CD4-positive, alpha-beta T cell treated with Interleukin-1 beta for 1 hour (primary cell): ENCODE data around the gene UBE2V1.
"Not testable (repeated sequence)": the region's sequence is repeated elsewhere in the genome, so short reads cannot be mapped to it uniquely, and the experiment has no call there.

Experiments used
- DNase-seq, 2 donors: peaks; one replicate each; pipeline ENCODE4 v3.0.0-alpha.2; 2020 to 2022

The UBE2V1 gene

DNA sequence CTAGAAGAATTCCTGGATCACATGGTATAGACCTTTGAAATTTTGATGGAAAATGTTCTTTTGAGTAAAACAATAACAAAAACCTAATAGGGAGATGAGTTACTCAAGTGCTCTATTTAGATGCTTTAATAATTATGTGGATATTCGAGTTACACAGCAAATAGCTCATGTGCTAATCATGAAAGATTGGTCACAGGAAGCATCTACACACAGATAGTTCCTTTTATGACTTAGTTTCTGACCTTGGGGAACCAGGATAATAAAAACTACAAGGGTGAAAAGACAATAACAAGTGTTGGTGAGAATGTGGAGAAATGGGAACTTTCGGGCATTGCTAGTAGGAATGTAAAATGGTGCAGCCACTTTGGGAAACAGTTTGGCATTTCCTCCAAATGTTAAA lies 19.7 kb downstream of the UBE2V1 start:
- DNase-seq = no peak

DNA sequence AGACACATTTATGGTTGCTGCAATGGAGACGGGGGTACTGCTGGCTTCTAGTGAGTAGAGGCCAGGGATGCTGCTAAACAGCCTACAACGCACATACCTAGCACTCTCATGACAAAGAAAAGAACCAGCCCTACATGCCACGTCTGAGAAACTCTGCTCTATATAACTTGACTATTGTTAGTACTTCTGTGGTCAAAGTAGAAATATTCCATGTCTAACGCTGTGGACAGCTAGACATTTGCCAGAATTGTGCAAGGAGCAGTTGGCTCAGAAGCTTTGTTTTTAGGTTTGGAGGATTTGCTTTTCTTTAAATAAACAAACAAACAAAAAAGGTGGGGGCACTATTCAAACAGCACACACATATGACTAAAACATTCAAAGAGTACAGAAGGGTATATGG lies 20.5 kb downstream of the UBE2V1 start:
- DNase-seq = no peak

DNA sequence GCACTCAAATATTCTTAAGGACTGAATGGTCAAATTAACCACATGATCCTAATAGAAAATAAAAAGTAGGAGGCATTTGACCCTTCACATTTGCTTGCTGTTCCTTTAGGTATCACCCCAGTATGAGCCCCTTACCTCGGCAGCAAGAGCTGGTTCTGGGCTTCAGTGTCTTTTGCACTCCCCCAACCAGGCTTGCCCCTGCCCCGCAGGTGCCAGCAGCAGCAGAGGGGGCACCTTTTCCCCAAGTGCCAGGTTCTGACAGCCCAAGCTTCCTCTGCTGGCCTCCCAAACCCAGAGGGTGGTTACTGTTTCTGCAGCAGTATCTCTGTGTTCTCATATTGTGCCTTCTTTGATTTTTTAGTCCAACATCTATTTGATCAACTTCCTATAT lies 23.2 kb downstream of the UBE2V1 start:
- DNase-seq = no peak

DNA sequence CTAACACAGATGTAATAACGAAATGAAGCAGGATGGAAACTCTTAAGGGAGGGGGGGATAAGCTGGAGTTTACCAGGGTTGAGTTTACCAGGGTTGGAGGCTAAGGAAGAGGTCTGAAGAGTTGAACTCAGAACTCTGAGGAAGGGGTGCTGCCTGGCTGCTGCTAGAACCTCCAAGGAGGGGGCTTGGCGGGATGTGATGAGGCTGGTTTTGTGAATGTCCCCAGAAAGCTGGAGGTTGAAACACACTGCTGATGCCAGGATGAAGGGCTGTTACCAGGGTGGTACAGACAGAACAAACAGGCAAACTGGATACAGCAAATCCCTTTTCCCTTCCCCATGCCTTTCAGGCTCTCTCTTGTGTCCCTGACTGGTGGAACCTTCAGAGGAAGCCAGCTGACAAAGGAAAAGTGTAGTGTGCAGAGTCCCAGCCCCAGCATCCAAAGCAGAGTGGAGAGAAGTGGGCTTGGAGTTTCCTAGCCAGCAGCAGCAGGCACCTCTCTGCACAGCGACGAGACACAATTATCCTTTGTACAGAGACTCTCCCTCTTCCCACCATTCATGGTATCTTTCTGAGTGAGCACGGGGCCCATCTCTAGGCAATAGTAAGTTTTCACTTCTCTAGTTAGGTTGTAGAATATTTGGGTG lies 23.7 kb downstream of the UBE2V1 start:
- DNase-seq = no peak

DNA sequence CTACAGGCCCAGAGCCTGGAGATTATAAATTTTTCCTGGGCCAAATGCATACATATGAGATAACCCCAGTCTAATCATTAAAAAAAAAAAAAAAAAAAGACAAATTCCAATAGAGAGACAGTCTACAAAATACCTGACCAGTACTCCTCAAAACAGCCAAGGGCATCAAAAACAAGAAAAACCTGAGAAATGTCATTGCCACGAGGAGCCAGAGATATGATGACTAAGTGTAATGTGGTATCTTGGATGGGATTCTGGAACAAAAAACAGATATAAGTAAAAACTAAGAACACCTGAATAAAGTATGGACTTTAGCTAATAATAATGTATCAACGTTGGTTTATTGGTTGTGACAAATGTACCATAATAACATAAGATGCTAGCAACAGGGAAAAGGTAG lies 24.9 kb downstream of the UBE2V1 start:
- no peak for DNase-seq

DNA sequence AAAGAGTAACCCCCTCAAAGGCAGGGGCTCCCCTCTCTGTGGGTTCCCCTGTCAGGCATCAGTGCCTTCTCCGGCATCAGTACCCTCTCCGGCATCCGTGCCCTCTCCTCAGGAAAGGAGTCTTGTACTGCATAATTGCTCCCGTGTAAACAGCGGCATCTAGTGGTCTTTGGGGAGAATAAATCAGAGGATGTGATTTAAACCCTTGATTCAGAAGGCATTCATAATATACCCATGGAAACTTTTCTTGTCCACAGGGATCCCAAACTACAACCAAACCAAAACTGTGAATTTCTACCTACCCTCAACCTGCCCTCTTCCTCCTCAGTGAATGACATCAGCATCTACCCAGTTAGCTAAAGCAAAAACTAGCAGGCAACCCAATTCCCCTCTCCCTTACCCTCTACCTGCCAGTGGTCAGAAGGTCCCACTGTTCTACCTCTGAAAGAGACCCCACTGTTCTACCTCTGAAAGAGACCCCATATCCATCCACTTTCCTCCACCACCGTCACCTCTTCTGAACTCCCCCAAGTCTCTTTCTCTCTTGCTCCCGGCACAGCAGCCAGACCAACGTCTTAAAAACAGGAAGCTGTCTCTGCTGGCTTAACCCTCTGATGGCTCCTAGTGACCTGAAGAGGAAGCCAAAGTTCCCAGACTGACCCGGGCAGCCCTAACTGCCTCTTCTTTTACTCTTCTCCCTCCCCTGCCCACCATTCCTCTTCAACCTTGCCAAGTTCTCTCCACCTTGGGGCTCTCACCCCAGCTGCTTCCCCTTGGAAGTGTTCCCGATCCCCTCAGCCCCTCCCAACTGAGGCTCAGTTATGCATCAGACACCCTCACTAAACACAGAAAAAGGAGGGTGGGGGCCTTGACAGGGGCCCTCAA lies 27.2 kb downstream of the UBE2V1 start:
- DNase-seq = peak; percentile 47 to 59

DNA sequence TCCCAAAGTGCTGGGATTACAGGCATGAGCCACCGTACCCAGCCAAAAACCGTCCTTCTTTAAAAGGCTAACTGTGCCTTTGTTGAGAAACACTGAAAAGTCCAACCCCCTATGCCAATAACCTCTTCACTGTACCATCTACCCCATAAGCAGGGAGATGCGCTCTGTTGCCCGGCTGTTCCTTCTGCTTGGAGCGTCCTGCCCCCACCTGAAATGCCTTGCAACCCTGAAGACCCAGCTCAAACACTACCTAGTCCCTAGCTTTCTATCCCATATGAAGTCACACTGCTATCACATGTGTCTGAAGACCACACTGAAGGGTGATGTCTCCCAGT lies 27.8 kb downstream of the UBE2V1 start:
- DNase-seq = no peak

DNA sequence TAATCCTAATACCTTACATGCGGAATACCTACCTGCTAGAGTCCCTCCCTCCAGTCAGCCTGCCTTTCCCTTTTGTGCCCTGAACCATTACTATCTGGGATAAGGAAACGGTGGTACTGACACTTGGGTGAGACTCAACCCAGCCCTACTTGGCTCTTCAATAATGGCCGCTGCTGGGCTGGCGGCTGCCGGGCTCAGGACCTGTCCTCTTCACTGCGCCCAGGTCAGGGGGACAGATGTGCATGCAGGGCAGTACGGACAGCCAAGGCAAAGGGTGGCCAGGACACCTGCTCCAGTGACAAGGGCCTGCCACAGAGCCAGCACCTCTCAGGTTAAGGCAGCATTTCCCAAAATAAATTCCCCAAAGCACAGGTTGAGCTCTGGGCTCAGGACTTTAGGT lies 29.9 kb downstream of the UBE2V1 start:
- DNase-seq = no peak

DNA sequence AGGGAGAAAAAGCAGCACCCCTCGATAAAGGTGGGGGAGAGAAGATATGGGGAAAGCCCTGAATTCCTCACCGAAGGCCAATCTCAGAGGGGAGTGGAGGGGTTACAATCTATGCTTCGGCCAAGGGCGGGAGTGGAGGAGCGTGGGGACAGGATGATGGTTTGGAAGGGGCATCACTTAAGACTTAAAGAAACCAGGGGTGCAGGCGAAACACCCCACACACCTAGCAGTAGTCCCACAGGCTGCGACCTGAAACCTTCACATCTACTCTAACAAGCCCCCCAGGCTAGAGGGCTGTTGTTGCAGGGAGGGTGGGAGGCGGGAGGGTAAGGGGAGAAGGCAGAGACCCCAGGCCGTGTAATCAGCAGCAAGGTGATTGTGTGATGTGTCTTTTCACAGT lies 30.9 kb downstream of the UBE2V1 start:
- DNase-seq = not testable (repeated sequence)

DNA sequence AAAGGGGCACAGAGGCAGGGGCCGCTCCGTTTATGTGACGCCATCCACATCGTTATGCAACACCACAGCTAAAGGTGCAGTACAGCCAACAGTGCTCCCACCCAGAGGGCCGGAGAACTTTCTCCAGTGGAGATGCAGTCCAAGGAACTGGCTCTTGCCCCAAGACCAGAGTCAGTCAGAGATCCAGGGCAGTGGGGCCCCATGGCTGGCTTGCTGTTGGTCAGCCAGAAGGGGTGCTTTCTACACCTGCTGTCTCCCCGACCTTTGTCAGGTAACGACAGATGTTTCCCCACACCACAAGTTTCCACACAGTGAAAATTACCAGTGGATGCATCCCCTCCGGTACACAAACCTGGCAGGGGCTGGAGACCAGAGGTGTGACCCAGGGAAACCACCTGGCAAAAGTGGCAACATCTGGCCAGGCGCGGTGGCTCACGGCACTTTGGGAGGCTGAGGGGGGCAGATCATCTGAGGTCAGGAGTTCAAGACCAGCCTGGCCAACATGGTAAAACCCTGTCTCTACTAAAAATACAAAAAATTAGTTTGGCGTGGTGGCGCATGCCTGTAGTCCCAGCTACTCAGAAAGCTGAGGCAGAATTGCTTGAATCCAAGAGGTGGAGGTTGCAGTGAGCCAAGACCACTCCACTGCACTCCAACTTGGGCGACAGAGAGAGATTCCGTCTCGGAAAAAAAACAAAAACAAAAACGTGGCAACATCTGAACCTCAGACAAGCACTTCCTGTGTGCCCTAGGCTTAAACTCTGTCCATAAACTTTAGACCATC lies 34.9 kb downstream of the UBE2V1 start:
- DNase-seq = no peak

DNA sequence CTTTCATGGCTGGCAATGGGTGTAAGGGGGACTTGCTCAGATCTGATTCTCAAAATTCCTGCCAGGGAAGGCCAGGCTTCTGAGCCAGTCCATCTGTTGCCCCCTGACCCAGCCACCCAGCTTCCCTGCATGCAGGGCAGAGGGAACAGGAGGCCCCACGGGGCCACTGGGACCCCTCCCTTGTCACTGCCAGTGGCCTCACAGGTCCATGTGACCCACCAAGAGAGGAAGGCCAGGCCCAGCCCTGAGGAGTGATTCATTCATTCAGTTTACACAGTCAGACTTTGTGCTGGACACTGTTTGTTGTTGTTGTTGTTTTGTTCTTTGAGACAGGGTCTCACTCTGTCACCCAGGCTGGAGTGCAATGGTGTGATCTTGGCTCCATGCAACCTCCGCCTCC lies 39.5 kb downstream of the UBE2V1 start:
- no peak for DNase-seq

DNA sequence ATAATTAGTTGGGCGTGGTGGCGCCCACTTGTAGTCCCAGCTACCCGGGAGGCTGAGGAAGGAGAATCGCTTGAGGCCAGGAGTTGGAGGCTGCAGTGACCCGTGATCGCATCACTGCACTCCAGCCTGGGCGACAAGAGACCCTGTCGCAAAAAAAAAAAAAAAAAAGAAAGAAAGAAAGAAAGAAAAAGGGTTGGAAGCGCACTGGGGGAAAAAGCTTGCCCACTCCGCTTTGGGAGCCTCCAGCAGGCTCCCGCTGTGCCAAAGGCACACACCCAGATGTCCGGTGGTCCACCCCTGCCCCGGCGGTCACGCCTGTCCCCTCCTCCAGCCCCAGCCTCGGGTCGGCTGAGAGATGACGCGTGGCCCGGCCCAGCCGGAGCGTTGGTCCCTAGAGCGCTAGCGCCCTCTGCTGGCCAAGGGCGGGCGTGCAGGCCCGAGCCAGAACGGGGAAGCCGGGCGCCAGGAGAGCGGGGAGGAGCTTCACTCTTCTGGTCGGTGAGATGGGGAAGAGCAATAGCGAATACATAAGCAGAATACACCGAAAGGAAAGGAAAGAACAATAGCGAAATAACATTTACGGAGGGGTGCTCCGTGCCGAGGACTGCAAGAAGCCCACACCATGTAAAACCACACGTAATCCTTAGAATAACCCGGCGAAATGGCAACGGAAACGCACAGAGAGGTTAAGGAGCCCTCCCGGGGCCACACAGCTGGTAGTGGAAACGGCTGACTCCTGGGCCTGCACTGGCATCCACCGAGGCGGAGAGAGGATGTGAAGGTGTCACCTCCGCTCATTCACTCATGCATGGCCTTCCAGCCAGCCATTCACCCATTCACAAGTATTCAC lies 41.7 kb downstream of the UBE2V1 start:
- peak; percentile 87 to 89 for DNase-seq

DNA sequence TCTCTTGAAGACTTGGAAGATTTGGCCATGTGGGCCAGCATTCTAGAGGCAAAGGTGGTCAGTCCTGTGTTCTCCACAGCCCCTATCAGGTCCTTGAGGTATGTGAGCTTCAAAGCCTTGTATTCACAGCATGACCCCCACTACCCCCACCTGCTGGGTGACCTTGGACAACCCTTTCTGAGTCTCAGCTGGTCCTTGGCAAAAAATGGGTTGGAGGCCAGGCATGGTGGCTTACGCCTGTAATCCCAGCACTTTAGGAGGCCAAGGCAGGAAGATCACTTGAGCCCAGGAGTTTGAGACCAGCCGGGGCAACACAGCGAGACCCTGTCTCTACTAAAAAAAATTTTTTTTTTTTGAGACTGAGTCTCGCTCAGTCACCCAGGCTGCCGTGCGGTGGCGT lies 42.6 kb downstream of the UBE2V1 start:
- no peak for DNase-seq

DNA sequence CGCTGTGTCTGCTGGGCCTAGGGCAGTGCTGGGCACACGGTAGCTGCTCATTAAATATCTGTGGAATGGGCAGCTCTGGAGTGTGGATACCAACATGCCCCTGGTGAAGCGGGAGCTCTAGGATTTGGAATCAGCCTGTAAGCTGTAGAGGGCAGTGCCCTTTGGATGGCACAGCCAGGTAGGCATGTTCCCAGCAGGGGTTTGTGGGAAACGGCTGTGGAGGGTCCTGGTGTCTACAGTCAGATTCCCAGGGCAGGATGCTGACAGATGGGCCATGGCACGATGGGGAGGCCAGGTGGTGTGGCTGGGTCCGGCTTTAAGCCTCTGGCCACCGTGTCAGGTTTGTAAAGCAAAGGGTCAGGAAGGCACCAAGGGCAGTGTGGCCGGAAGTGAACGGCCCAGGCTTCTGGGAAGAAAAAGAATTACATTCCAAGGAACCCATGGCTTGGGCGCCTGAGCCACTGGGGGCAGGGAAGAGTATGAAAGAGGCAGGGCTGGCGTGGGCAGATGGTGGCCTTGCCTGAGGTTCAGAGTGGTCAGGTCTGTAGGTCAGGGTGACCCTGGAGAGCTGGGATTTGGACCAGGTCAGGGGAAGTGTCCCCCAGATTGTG lies 44.8 kb downstream of the UBE2V1 start:
- DNase-seq = no peak

DNA sequence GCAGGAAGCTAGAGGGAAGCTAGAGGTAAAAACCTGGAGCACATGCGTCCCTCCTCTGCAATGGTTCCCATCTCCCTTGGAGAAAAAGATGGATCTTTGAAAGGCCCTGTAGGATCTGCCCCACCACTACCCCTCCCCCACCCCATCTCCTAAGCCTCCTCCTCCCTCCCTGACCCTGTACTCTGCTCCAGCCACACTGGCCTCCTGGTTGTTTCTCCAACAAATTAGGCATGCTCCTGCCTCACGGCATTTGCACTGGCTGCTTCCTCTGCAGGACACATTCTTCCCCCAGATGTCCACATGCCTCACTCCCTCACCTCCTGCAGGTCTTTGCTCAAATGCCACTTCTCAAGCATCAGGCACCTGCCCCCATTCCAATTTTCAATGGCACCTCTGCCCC lies 45.5 kb downstream of the UBE2V1 start:
- DNase-seq = no peak

DNA sequence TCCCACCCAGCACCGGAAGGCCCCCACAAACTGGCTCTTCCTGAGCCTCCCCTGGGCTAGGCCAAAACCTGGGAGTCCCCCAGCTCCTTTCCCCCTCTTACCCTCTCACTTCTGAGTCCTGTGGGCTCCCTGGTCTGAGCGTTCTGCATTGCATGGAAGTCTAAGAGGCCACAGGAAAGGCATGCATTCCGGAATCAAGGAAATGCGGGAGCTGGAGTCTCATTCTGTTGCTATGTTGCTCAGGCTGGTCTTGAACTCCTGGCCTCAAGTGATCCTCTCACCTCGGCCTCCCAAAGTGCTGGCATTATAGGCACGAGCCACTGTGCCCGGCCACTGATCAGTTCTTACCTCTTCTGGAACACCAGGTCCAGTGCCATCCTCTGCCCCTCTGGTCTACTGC lies 45.9 kb downstream of the UBE2V1 start:
- no peak for DNase-seq

DNA sequence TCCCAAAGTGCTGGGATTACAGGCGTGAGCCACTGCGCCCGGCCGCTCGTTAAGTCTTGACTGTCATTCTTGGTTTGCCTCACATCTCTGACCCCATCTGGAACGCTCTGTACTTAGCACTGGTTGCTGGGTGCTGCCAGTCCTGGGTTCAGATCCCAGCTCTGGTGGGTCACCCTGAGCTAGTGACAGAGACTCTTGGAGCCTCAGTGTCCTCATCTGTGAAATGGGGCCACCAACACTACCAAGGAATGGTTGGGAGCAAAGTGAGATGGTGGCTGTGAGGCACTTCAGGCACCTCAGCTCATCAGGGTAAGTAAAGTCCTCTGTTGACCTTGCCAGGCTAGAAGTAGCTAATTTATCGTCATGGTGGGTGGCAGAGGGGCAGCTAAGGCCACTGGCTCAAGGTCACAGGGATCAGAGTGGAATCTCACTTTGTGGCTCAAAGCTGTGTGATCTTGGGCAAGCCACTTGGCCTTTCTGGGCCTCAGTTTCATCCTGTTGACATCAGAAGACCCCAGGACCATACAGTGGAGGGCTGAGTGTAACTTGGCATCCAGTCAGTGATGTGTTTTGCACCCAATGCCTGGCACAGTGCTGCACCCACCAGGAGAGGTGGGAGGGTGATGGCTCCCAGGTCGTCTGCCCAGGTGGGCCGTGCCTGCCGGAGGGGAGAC lies 46.7 kb downstream of the UBE2V1 start:
- DNase-seq = no peak

DNA sequence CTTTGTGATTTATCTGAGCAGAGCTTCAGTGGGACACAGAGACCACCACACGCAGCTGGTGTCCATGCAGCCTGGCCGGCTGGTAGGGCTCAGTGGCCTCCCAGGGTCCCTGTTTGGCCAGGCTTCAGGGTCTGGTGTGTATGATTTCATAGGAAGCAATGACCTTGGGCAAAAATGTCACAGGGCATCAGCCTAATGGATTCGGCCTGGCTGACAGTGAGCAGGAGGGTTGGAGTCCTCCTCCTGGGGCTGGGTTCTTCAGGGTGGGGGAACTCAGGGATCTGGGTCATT lies 47.7 kb downstream of the UBE2V1 start:
- DNase-seq = no peak

DNA sequence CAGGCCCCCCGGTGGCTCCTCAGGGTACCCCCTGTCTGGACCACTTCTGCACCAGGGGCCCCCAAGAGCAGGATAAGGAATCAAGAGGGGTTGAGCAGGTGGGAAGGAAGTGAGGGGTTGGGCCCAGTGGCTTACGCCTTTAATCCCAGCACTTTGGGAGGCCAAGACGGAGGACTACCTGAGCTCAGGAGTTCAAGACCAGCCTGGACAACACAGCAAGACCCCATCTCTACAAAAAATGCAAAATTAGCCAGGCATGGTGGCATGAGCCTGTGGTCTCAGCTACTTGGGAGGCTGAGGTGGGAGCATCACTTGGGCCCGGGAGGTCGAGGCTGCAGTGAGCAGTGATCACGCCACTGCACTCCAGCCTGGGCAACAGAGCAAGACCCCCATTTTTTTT lies 49.2 kb downstream of the UBE2V1 start:
- not testable (repeated sequence) for DNase-seq

DNA sequence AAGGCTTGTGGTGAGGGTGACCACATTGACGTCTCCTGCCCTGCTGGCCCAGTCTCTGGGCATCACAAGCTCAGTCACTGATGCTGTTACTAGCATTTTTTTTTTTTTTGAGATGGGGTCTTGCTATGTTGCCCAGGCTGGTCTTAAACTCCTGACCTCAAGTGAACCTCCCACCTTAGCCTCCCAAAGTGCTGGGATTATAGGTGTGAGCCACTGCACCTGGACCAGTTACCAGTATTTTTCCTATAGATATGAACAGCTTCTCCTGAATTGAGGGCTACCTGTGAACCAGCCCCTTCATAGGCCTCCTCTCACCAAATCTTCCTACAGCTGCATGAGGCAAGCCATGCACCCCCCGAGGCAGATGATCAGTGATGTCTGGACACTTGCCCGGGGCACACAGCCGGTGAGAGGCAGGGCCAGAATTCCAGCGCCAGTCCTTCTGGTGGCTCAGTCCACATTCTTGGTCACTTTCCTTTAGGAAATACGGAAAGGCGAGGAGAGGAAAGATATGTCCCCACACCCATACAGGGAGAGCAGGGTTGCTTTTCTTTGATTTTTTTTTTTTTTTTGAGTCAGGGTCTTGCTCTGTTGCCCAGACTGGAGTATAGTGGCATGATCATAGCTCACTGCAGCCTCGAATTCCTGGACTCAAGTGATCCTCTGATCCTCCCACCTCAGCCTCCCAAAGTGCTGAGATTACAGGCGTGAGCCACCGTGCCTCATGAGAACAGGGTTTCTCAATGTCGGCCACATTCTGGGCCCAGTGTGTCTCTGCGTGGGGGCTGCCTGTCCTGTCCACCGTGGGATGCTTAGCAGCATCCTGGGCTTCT lies 50.7 kb downstream of the UBE2V1 start:
- DNase-seq = no peak
